Measurements from ENCODE around the gene CTAG1B. TPM values are rescaled to one million over a fixed set of nuclear protein-coding genes. Genes with fewer than 3 reads are reported as not detected.

CTAG1B gene
- total and polyA plus RNA-seq, 2 donors (not counting 3 experiments of a cell fraction or from before 2014, with no cell fraction given) = not detected

DNA sequence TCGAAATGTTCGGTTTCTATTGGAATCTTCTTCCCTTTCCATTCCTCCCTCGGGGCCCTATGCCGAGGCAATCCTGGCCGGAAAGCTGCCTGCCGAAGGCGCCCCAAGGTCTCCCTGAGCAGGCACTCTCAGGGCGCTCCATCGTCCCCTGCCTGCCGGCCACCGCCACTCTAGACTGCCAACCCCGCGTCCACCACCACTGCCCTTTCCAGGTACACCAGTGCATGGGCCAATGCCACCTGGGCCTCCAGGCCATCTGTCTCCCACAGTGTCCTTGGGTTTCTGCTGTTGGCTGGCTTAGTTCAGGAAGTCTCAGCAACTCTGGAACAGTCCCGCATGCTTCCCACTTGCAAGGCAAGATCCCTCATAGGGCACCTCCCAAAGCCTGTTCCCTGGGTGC is 19.6 kb downstream of the CTAG1B start:
- H3K4me2 ChIP-seq (ENCODE audit: insufficient read depth, low read length) = no peak overlapping the region
- H2AFZ ChIP-seq (ENCODE audit: low read depth, low read length) = no peak overlapping the region
- CTCF ChIA-PET = no interaction called here
- H3K4me1 ChIP-seq (ENCODE audit: control insufficient read depth, extremely low read depth, insufficient read depth, low read length) = peaks cover 6% of the 10 kb centered on the region
- H3K9ac ChIP-seq (replicated peaks; ENCODE audit: extremely low read depth, insufficient read depth, low read length) = no peak overlapping the region
- dilution Hi-C loops (cut with MboI; ENCODE audit: extremely low pct_ligation_motif_present, low sequenced_read_pairs) (no loop called here), intact Hi-C loops (cut with micrococcal nuclease) (no loop called here)
- no peaks in the 10 kb centered on the region for H3K9me1 ChIP-seq (replicated peaks; ENCODE audit: control insufficient read depth, extremely low read depth, insufficient read depth, low read length)
- no TSS peak for BruUV-seq (replicated peaks)
- H3K4me3 ChIP-seq (replicated peaks in 1 of 3; ENCODE audit: insufficient read depth in 1 of 3, low read depth in 1 of 3, low read length in 3 of 3) = no peak overlapping the region
- H3K9me3 ChIP-seq (replicated peaks; ENCODE audit: control insufficient read depth, insufficient read depth, low read length) = no peaks in the 10 kb centered on the region
- POLR2A ChIA-PET = no interaction called here
- no peaks in the 10 kb centered on the region for H3K36me3 ChIP-seq (ENCODE audit: control insufficient read depth in 2 of 2, extremely low read depth in 1 of 2, insufficient read depth in 2 of 2, low read length in 2 of 2)
- no peak for FAIRE-seq
- TF ChIP-seq EZH2 (IDR thresholded peaks at IDR 0.05; ENCODE audit: borderline replicate concordance, low read depth, low read length, severe bottlenecking) = no peak
- no peak for TF ChIP-seq JUN (IDR thresholded peaks at IDR 0.05; ENCODE audit: borderline replicate concordance, insufficient read depth, insufficient read length, low read depth)
- no peak for TF ChIP-seq MYC (IDR thresholded peaks at IDR 0.05; ENCODE audit: low read depth, low read length)
- H4K20me1 ChIP-seq (replicated peaks; ENCODE audit: control insufficient read depth, extremely low read depth, insufficient read depth, low read length) = no peaks in the 10 kb centered on the region
- no peaks in the 10 kb centered on the region for H3K79me2 ChIP-seq (ENCODE audit: control insufficient read depth, insufficient read depth, low read length)
- H3K27me3 ChIP-seq (ENCODE audit: control insufficient read depth in 2 of 2, insufficient read depth in 2 of 2, low read length in 2 of 2) = peaks cover 3 to 13% of the 10 kb centered on the region in 2 experiments
- H3K27ac ChIP-seq (ENCODE audit: insufficient read depth, low read depth, low read length) = no peak overlapping the region
- no peak for DNase-seq (ENCODE audit: low read depth, low spot score)

DNA sequence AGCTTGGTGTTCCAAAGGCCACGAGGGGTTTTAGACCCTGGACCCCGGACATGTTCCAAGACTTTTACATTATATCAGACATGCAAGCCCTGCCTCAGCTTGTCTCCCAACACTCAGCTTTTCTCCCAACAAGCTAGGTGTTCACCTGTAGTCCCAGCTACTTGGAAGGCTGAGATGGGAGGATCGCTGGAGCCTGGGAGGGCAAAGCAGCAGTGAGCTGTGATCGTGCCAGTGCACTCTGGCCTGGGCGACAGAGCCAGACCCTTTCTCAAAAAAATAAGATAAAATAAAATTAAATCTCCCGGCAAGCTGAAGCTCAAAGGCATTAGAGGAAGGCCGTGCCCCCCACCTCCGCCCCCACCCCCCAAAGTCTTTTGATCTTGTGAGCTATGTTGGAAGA is 20.4 kb downstream of the CTAG1B start:
- FAIRE-seq = no peak
- CTCF ChIA-PET = no interaction called here
- dilution Hi-C loops (cut with MboI; ENCODE audit: extremely low pct_ligation_motif_present, low sequenced_read_pairs) = no loop called here

More for the DNA sequence above, 20.4 kb downstream of the CTAG1B start:
- Histone ChIP-seq H4K20me1 (replicated peaks; ENCODE audit: control insufficient read depth, extremely low read depth, insufficient read depth, low read length) (no peaks in the 10 kb centered on the region), H3K9me1 (replicated peaks; ENCODE audit: control insufficient read depth, extremely low read depth, insufficient read depth, low read length) (no peaks in the 10 kb centered on the region), H3K27me3 (ENCODE audit: control insufficient read depth in 2 of 2, insufficient read depth in 2 of 2, low read length in 2 of 2) (peaks cover 5 to 13% of the 10 kb centered on the region in 2 experiments), H3K4me1 (ENCODE audit: control insufficient read depth, extremely low read depth, insufficient read depth, low read length) (peaks cover under 1% of the 10 kb centered on the region), H2AFZ (ENCODE audit: low read depth, low read length) (no peak overlapping the region), H3K79me2 (ENCODE audit: control insufficient read depth, insufficient read depth, low read length) (no peaks in the 10 kb centered on the region), H3K9me3 (replicated peaks; ENCODE audit: control insufficient read depth, insufficient read depth, low read length) (no peaks in the 10 kb centered on the region), H3K36me3 (ENCODE audit: control insufficient read depth in 2 of 2, extremely low read depth in 1 of 2, insufficient read depth in 2 of 2, low read length in 2 of 2) (no peaks in the 10 kb centered on the region), H3K4me2 (ENCODE audit: insufficient read depth, low read length) (no peak overlapping the region), H3K9ac (replicated peaks; ENCODE audit: extremely low read depth, insufficient read depth, low read length) (no peak overlapping the region), H3K27ac (ENCODE audit: insufficient read depth, low read depth, low read length) (no peak overlapping the region), H3K4me3 (replicated peaks in 1 of 3; ENCODE audit: insufficient read depth in 1 of 3, low read depth in 1 of 3, low read length in 3 of 3) (no peak overlapping the region)
- POLR2A ChIA-PET = no interaction called here
- no peak for DNase-seq (ENCODE audit: low read depth, low spot score)
- intact Hi-C loops (cut with micrococcal nuclease) = no loop called here
- no peak for TF ChIP-seq JUN (IDR thresholded peaks at IDR 0.05; ENCODE audit: borderline replicate concordance, insufficient read depth, insufficient read length, low read depth)
- TF ChIP-seq POLR2AphosphoS5 (IDR thresholded peaks at IDR 0.05; ENCODE audit: insufficient read depth, low read depth, low read length) = no peak
- no peak for TF ChIP-seq GATA2 (IDR thresholded peaks at IDR 0.05; ENCODE audit: insufficient read depth, insufficient read length, low read depth, low read length)
- no peak for TF ChIP-seq MYC (IDR thresholded peaks at IDR 0.05; ENCODE audit: low read depth, low read length)
- no peak for TF ChIP-seq FOS (IDR thresholded peaks at IDR 0.05; ENCODE audit: borderline replicate concordance, insufficient read depth, low read length)
- TF ChIP-seq, protein P1, sequence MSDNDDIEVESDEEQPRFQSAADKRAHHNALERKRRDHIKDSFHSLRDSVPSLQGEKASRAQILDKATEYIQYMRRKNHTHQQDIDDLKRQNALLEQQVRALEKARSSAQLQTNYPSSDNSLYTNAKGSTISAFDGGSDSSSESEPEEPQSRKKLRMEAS (IDR thresholded peaks at IDR 0.05; ENCODE audit: insufficient read depth, insufficient read length) = no peak
- no TSS peak for BruUV-seq (replicated peaks)
